CD4-positive, alpha-beta T cell treated with Interleukin-6 at 100 ng/mL for 8 hours (primary cell): Measurements from ENCODE around the gene VPREB1.
A peak's percentile ranks its signal among the peaks of the same experiment; 100 is the strongest.
"Not testable (repeated sequence)": the region's sequence is repeated elsewhere in the genome, so short reads cannot be mapped to it uniquely, and the experiment has no call there.

Experiments
- DNase-seq: peaks from one replicate; pipeline ENCODE4 v3.0.0-alpha.2; 2020; ENCODE audit warnings: mixed read lengths, low spot score

The VPREB1 gene

GRCh38 chr22:22245935-22246525 lies 1.4 kb downstream of the VPREB1 start:
- no peak for DNase-seq

GRCh38 chr22:22246706-22247105 lies 2.1 kb downstream of the VPREB1 start:
- DNase-seq = no peak

GRCh38 chr22:22248878-22249277 lies 4.3 kb downstream of the VPREB1 start:
- peak; percentile 18 for DNase-seq

GRCh38 chr22:22250651-22251050 lies 6.1 kb downstream of the VPREB1 start:
- DNase-seq = not testable (repeated sequence)

GRCh38 chr22:22256133-22256532 lies 11.5 kb downstream of the VPREB1 start:
- DNase-seq = not testable (repeated sequence)

- not testable (repeated sequence) for DNase-seq
These were observed 14.2 kb downstream of the VPREB1 start for GRCh38 chr22:22258597-22259415.

GRCh38 chr22:22260169-22260568 lies 15.6 kb downstream of the VPREB1 start:
- not testable (repeated sequence) for DNase-seq

GRCh38 chr22:22260586-22260985 lies 16.0 kb downstream of the VPREB1 start:
- not testable (repeated sequence) for DNase-seq

GRCh38 chr22:22262332-22263074 lies 17.9 kb downstream of the VPREB1 start:
- DNase-seq = not testable (repeated sequence)

GRCh38 chr22:22263823-22264222 lies 19.2 kb downstream of the VPREB1 start:
- DNase-seq = not testable (repeated sequence)

GRCh38 chr22:22270036-22270676 lies 25.6 kb downstream of the VPREB1 start:
- DNase-seq = not testable (repeated sequence)

GRCh38 chr22:22277423-22277822 lies 32.8 kb downstream of the VPREB1 start:
- not testable (repeated sequence) for DNase-seq

- DNase-seq = not testable (repeated sequence)
These were observed 40.6 kb downstream of the VPREB1 start for GRCh38 chr22:22284962-22285756.

- DNase-seq = not testable (repeated sequence)
These were observed 42.0 kb downstream of the VPREB1 start for GRCh38 chr22:22286390-22287105.

- not testable (repeated sequence) for DNase-seq
These were observed 42.6 kb downstream of the VPREB1 start for GRCh38 chr22:22287106-22287626.

GRCh38 chr22:22289666-22290065 lies 45.1 kb downstream of the VPREB1 start:
- DNase-seq = not testable (repeated sequence)

GRCh38 chr22:22291129-22291806 lies 46.7 kb downstream of the VPREB1 start:
- DNase-seq = not testable (repeated sequence)

- DNase-seq = not testable (repeated sequence)
These were observed 48.1 kb downstream of the VPREB1 start for GRCh38 chr22:22292656-22293055.

GRCh38 chr22:22293436-22293835 lies 48.9 kb downstream of the VPREB1 start:
- DNase-seq = not testable (repeated sequence)

GRCh38 chr22:22294641-22295040 lies 50.1 kb downstream of the VPREB1 start:
- DNase-seq = not testable (repeated sequence)
